IPS-18c (cell line): ENCODE measurements around the gene COPS3.

ENCODE experiments used
- H3K4me3 ChIP-seq: 2 replicates; pipeline ENCODE4 v1.7.0; 2013; ENCODE audit warnings: low read depth, mild to moderate bottlenecking, low read length, moderate library complexity; ENCODE audit not compliant: insufficient read depth
- H3K9me3 ChIP-seq: one replicate; pipeline ENCODE4 v1.6.1; 2013; ENCODE audit warnings: mild to moderate bottlenecking, low read length, moderate library complexity; ENCODE audit not compliant: control insufficient read depth, insufficient read depth

The COPS3 gene

GRCh38 chr17:17229416-17230384, 51.3 kb downstream of the COPS3 start:
- no peak overlapping the region for H3K4me3 ChIP-seq
- H3K9me3 ChIP-seq = no peaks in the 10 kb centered on the region

DNA sequence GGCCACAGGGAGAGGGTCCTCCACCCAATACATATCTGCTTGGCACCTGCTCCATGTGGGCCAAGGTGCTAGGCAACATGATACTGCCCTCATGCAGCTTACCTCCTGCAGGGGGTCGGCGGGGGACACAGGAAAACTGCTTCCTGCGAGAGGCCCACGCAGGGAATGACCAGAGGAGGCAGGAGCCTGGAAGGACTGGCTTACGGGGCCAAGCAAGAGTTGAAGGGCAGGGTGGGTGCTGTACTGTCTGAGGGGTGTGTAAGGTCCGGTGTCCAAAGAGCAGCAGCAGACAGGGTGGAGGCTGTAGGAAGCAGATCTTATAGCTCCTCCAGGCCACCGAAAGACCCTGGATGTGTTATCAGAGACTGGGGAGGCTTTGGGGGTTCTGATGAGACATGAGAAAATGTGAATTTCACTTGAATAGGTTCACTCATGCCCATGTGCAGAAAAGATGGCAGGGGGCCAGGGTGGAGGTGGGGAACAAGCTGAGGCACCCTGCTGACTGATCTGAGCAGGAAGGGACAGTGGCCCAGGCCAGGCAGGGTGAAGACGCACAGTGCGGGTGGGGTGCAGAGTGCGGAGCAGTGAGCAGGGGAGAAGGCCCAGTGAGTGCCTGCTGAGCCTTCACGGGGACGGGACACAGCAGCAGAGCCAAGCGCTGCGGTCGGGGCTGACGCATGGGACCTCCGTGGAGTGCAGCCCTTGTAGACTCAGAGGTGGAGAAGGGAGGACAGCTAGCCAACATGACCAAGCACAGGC, 52.3 kb downstream of the COPS3 start:
- Histone ChIP-seq H3K4me3 (no peak overlapping the region), H3K9me3 (no peaks in the 10 kb centered on the region)

- no peaks in the 10 kb centered on the region for H3K9me3 ChIP-seq
Observed at GRCh38 chr17:17227608-17228520, 53.2 kb downstream of the COPS3 start.

DNA sequence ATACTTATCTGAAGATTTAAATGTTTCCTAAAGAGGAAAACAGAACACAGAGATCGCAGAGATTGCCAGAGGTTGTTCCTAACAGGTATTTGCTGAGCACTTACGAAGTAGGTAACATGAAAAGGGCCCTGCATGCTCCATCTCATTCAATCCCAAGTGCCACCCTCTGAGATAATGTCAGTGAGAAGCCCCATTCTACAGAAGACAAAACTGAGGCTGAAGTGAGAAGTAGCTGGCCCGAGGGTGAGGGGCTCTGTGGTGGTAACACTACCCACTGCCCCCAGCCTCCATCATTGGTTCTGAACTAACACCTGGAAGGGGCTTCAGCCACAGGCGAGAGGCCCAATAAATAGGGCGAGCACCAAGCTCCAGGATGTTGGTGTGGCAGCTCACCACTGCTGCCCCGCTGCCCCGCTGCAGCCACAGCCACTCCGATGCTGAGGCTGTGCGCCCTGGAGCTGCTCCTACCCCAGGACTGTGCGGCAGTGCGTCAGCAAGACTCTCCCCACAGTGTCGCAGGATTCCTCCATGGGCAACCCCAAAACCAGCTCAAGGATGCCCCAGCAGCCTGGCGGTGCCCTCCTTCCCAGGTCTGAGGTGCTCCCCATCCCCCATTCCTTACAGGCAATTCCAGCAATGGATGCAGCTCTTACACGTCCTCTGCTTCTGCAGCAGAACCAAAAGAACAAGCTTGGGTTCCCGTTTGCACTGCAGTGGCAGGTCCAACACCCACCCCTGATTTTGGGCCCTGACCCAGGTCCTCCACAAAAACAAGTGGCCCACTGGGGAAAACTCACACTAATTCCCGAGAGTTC, 54.4 kb downstream of the COPS3 start:
- no peaks in the 10 kb centered on the region for H3K9me3 ChIP-seq
- no peak overlapping the region for H3K4me3 ChIP-seq

More at GRCh38 chr17:17227608-17228520, 53.2 kb downstream of the COPS3 start:
- H3K4me3 ChIP-seq = no peak overlapping the region

- H3K4me3 ChIP-seq = no peak overlapping the region
- no peaks in the 10 kb centered on the region for H3K9me3 ChIP-seq
Observed at GRCh38 chr17:17225901-17226300, 55.1 kb downstream of the COPS3 start.

- Histone ChIP-seq H3K4me3 (no peak overlapping the region), H3K9me3 (no peaks in the 10 kb centered on the region)
Observed at GRCh38 chr17:17224137-17224536, 56.9 kb downstream of the COPS3 start.

DNA sequence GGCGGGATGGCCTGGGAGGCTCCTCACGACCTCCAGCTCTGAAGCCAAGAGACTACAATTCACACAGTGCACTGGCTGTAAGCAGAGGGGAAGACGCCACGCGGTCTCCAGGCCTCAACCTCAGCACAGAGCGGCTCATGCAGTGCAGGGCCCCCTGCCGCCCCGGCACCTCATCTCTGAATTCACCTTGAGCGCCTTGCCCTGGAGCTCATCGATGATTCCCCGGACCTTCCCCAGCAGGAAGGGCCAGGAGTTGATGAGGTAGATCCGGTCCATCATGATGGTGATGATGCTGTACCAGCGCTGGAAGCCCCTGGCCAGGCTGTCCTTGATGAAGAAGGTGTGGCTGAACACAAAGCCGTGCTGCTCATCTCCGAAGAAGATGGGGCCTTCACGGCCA, 57.3 kb downstream of the COPS3 start:
- Histone ChIP-seq H3K4me3 (no peak overlapping the region), H3K9me3 (no peaks in the 10 kb centered on the region)

DNA sequence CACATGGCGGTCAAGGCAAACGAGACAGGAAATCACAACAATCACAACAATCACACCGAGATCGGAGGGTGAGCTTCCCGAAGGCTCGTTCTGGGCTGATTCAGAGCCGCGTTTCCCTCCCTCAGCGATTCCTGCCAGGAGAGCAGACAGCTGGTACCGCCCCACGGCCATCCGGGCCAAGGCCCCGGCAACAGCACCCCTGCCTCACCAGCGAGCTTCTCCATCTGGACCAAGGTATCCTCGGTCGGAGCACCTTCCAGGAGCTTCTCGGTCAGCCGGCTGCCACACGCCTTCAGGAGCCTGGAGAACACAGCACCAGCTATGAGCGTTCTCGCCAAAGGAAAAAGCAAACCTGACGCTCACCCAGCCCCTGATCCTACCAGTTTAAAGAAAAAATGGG, 59.7 kb downstream of the COPS3 start:
- H3K4me3 ChIP-seq = no peak overlapping the region
- no peaks in the 10 kb centered on the region for H3K9me3 ChIP-seq

DNA sequence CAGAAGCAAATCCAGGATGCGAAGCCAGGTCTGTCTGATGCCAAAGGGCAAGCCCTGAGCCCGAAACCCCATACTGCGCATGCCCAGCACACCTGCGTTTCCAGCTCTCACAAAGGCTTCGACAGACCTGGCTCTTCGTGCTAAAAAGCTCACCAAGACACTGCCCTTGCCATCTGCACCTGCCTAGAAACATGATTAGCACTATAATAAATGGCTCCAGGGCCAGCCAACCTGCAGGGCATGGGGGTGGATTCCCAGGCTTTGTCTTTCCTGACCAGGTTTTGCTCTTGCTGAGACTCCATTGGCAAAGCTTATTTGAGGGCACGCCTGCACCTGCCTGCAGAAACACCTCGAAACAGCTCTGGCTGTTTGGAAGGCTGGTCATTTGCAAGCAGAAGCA, 60.5 kb downstream of the COPS3 start:
- no peak overlapping the region for H3K4me3 ChIP-seq
- no peaks in the 10 kb centered on the region for H3K9me3 ChIP-seq

GRCh38 chr17:17217995-17218394, 63.1 kb downstream of the COPS3 start:
- H3K4me3 ChIP-seq = no peak overlapping the region

DNA sequence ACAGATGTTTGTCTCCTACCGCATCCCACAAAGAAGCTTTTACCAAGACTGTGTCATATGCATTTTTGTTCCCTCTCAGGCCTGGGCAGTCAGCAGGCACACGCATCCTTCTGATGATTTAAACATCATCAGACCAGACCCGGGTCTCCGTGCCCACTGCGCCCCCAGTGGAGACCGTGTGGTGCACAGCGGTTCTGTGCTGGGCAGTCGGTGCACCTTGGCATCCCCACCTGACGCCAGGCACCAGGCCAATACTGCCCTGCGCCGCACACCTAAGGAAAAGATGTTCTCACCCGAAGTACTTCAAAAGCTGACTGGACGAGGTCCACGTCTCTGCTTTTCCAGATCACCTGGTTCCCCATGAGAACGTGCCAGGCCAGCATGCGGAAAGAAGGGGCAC, 64.3 kb downstream of the COPS3 start:
- no peaks in the 10 kb centered on the region for H3K9me3 ChIP-seq

More at GRCh38 chr17:17217995-17218394, 63.1 kb downstream of the COPS3 start:
- H3K9me3 ChIP-seq = no peaks in the 10 kb centered on the region

GRCh38 chr17:17216236-17216635, 64.8 kb downstream of the COPS3 start:
- Histone ChIP-seq H3K9me3 (no peaks in the 10 kb centered on the region), H3K4me3 (no peak overlapping the region)

More for the DNA sequence above, 64.3 kb downstream of the COPS3 start:
- no peak overlapping the region for H3K4me3 ChIP-seq

GRCh38 chr17:17215575-17215974, 65.5 kb downstream of the COPS3 start:
- no peaks in the 10 kb centered on the region for H3K9me3 ChIP-seq
- H3K4me3 ChIP-seq = no peak overlapping the region

GRCh38 chr17:17214646-17215436, 66.2 kb downstream of the COPS3 start:
- H3K9me3 ChIP-seq = no peaks in the 10 kb centered on the region
- H3K4me3 ChIP-seq = no peak overlapping the region

GRCh38 chr17:17213775-17214174, 67.3 kb downstream of the COPS3 start:
- Histone ChIP-seq H3K4me3 (no peak overlapping the region), H3K9me3 (no peaks in the 10 kb centered on the region)

DNA sequence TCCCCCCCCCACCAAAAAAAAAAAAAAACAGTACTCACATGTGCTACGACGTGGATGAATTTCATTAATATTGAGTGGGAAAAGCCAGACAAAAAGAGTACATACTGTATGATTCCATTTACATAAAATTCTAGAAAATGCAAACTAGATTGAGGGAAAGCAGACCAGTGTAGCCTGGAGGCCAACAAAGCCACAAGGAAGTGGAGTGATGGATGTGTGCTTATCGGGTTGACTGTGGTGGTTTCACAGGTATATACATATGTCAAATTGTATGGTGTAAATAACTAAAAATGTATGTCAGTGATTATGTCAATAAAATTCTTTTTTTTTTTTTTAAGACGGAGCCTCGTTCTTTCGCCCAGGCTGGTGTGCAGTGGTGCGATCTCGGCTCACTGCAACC, 73.0 kb downstream of the COPS3 start:
- Histone ChIP-seq H3K9me3 (no peaks in the 10 kb centered on the region), H3K4me3 (no peak overlapping the region)
